K562 (cell line): ENCODE data around the gene TIGIT. TPM values are rescaled to one million over a fixed set of nuclear protein-coding genes. Genes with fewer than 3 reads are reported as not detected.

Experiments
- ATAC-seq: fragments of 200-7000 bp; cut with Tn5 transposase; 3 replicates; pipeline ENCODE4 v1.9.1; 2020; ENCODE audit warnings: moderate library complexity
- BruUV-seq: library from RNA; stranded (reverse); fragments of 400-500 nt; replicated peaks from 2 replicates; lab custom pipeline; 2021; lab: Mats Ljungman, UMichigan
- CTCF ChIA-PET: fragments of 300-600 bp; formaldehyde crosslinking; extraction: SDS; loops from one replicate; lab custom pipeline; 2021; ENCODE audit warnings: low intra/inter-chr PET ratio; lab: Yijun Ruan, JAX
- POLR2A ChIA-PET: fragments of 300-600, 350-650 bp; sonication (Branson Sonifier 250); formaldehyde crosslinking; extraction: SDS; loops from one replicate; lab custom pipeline; 2021; ENCODE audit warnings: antibody characterized with exemption, inconsistent platforms; lab: Yijun Ruan, JAX
- DNase-seq, 4 experiments: peaks; one replicate each; pipeline versions ENCODE4 v3.0.0 to v3.0.0-alpha.2; 2011 to 2018; ENCODE audit warnings: low spot score in 3 of 4, mixed read lengths in 3 of 4; ENCODE audit errors: extremely low read depth in 1 of 4
- FAIRE-seq: peaks from 2 replicates; lab custom pipeline; 2011; peaks lifted over from hg19 to GRCh38; lab: Jason Lieb, UNC
- H2AFZ ChIP-seq: 2 replicates; pipeline ENCODE4 v1.6.0; 2011; ENCODE audit warnings: low read depth, low read length, control low read depth, inconsistent platforms
- H3K27ac ChIP-seq: fragments of 200-600 bp; 3 replicates; pipeline ENCODE4 v1.8.0; 2011; ENCODE audit warnings: low read depth, mild to moderate bottlenecking, control low read depth, inconsistent platforms, low read length, moderate library complexity, mixed read lengths; ENCODE audit errors: extremely low read depth
- H3K27me3 ChIP-seq, 2 experiments: fragments of 300-600 bp in 1 of 2; 2 replicates in 1 of 2; 3 replicates in 1 of 2; pipeline versions ENCODE4 v1.6.0 to v1.8.0; 2011; ENCODE audit warnings: inconsistent platforms in 2 of 2, low read length in 2 of 2, mild to moderate bottlenecking in 1 of 2, mixed read lengths in 1 of 2, moderate library complexity in 1 of 2; ENCODE audit not compliant: control insufficient read depth in 2 of 2, insufficient read depth in 2 of 2
- H3K36me3 ChIP-seq: fragments of 300-600 bp; 3 replicates; pipeline ENCODE4 v1.8.0; 2011; ENCODE audit warnings: mild to moderate bottlenecking, low read length, inconsistent platforms; ENCODE audit not compliant: control insufficient read depth, insufficient read depth
- H3K4me1 ChIP-seq, 2 experiments: fragments of 200-600 bp in 1 of 2; replicated peaks in 1 of 2; 2 replicates in 1 of 2; 3 replicates in 1 of 2; pipeline versions ENCODE4 v1.5.1 to v1.8.0; 2011; ENCODE audit warnings: inconsistent platforms in 2 of 2, low read length in 2 of 2, mild to moderate bottlenecking in 1 of 2, mixed read lengths in 1 of 2, moderate library complexity in 1 of 2; ENCODE audit not compliant: control insufficient read depth in 2 of 2, insufficient read depth in 2 of 2
- H3K4me2 ChIP-seq: 2 replicates; pipeline ENCODE4 v1.6.1; 2011; ENCODE audit warnings: low read length, control low read depth, inconsistent platforms, mixed read lengths; ENCODE audit not compliant: insufficient read depth
- H3K4me3 ChIP-seq: fragments of 200-600 bp; sonication (generic), shearing (Covaris generic); 2 replicates; pipeline ENCODE4 v1.5.1; 2016; ENCODE audit warnings: control low read depth, inconsistent platforms
- H3K79me2 ChIP-seq: fragments of 200-600 bp; 3 replicates; pipeline ENCODE4 v1.8.0; 2011; ENCODE audit warnings: low read length, inconsistent platforms; ENCODE audit not compliant: control insufficient read depth, insufficient read depth
- H3K9ac ChIP-seq, 2 experiments: 2 replicates each; pipeline versions ENCODE4 v1.6.0 to v1.6.1; 2011; ENCODE audit warnings: low read depth in 2 of 2, low read length in 2 of 2, control low read depth in 1 of 2, inconsistent platforms in 1 of 2, mild to moderate bottlenecking in 1 of 2, mixed read lengths in 1 of 2; ENCODE audit not compliant: insufficient read depth in 1 of 2
- H3K9me1 ChIP-seq: one replicate; pipeline ENCODE4 v1.6.0; 2011; ENCODE audit warnings: inconsistent platforms, mild to moderate bottlenecking, low read length, moderate library complexity; ENCODE audit not compliant: control insufficient read depth, insufficient read depth
- H3K9me3 ChIP-seq: replicated peaks from 2 replicates; pipeline ENCODE4 v1.5.1; 2011; ENCODE audit warnings: low read depth, low read length, inconsistent platforms; ENCODE audit not compliant: control insufficient read depth, insufficient read depth
- H4K20me1 ChIP-seq: replicated peaks from 2 replicates; pipeline ENCODE4 v1.6.1; 2011; ENCODE audit warnings: low read length, inconsistent platforms, mixed read lengths; ENCODE audit not compliant: control insufficient read depth, insufficient read depth
- BRD4 ChIP-seq: fragments of 200-600 bp; sonication (generic); IDR thresholded peaks from 2 replicates; pipeline ENCODE4 v1.6.1; 2017; ENCODE audit warnings: inconsistent platforms
- CBX5 ChIP-seq: IDR thresholded peaks from 2 replicates; pipeline ENCODE4 v1.6.1; 2014; ENCODE audit warnings: low read depth, borderline replicate concordance
- CGGBP1 ChIP-seq: fragments of 250-450 bp; sonication (Bioruptor Pico); IDR thresholded peaks from 2 replicates; pipeline ENCODE4 v1.9.0; 2021; ENCODE audit warnings: mild to moderate bottlenecking
- CHD2 ChIP-seq: IDR thresholded peaks from 2 replicates; pipeline ENCODE4 v1.6.1; 2011; ENCODE audit warnings: low read depth, low read length
- E2F6 ChIP-seq, 2 experiments: IDR thresholded peaks; 2 replicates each; pipeline ENCODE4 v1.6.1; 2011; ENCODE audit warnings: borderline replicate concordance in 1 of 2, control low read depth in 1 of 2, low read depth in 1 of 2, low read length in 1 of 2, mild to moderate bottlenecking in 1 of 2, mixed read lengths in 1 of 2, moderate library complexity in 1 of 2; ENCODE audit not compliant: insufficient read depth in 1 of 2, insufficient read length in 1 of 2, poor library complexity in 1 of 2, severe bottlenecking in 1 of 2; ENCODE audit errors: extremely low read depth in 1 of 2
- GATAD2A ChIP-seq: fragments of 450-650 bp; IDR thresholded peaks from 2 replicates; pipeline ENCODE4 v1.6.1; 2017
- NCOA6 ChIP-seq: fragments of 450-650 bp; IDR thresholded peaks from 2 replicates; pipeline ENCODE4 v1.6.1; 2017; ENCODE audit warnings: mild to moderate bottlenecking
- POLR2AphosphoS2 ChIP-seq: IDR thresholded peaks from 2 replicates; pipeline ENCODE4 v1.6.1; 2012; ENCODE audit warnings: low read length, improper control_type of control experiment
- PTTG1 ChIP-seq: fragments of 450-650 bp; IDR thresholded peaks from 2 replicates; pipeline ENCODE4 v1.6.1; 2016; ENCODE audit warnings: low read depth, mild to moderate bottlenecking, missing genetic modification characterization, missing compliant biosample characterization
- TSC22D4 ChIP-seq: fragments of 450-650 bp; IDR thresholded peaks from 2 replicates; pipeline ENCODE4 v1.6.1; 2016; ENCODE audit warnings: missing genetic modification characterization, missing biosample characterization, control low read depth
- U2AF1 ChIP-seq: fragments of 200-400 bp; formaldehyde crosslinking; optimal IDR thresholded peaks from 2 replicates; pipeline ENCODE3; 2017; ENCODE audit warnings: mild to moderate bottlenecking, low read depth, low read length, moderate library complexity
- ZZZ3 ChIP-seq: fragments of 450-650 bp; IDR thresholded peaks from 2 replicates; pipeline ENCODE4 v1.6.1; 2016; ENCODE audit warnings: antibody characterized with exemption, mild to moderate bottlenecking, moderate library complexity
- WGBS: fragments of 100-300 bp; shearing (Covaris generic); methylation state at CpG from one replicate; pipeline ENCODE4 v1.1.6; 2016; ENCODE audit warnings: low coverage, mixed read lengths; ENCODE audit not compliant: insufficient coverage; ENCODE audit errors: missing lambda C conversion rate; 5-methylcytosine and 5-hydroxymethylcytosine counted together
- in situ Hi-C: fragments of 300-500 bp; cut with MboI; formaldehyde crosslinking; loops from 4 replicates; pipeline ENCODE4 v1.15.0; 2018; ENCODE audit warnings: inconsistent platforms, mixed read lengths
- intact Hi-C: fragments of 100-400 bp; cut with micrococcal nuclease; formaldehyde crosslinking; loops from 2 replicates; pipeline ENCODE4 v1.14.2; 2022
- polyA plus RNA-seq, 8 experiments: library from polyadenylated mRNA; depleted of rRNA in 4 of 8; stranded (reverse) in 5 of 8; unstranded in 3 of 8; fragments of >200 nt; fragmentation: Nextera tagmentation in 2 of 8; fragmentation: Illumina TruSeq in 1 of 8; extraction: Ambion mirVana in 2 of 8; extraction: Trizol in 1 of 8; gene quantifications; 2 replicates each; pipeline versions ENCODE4 v1.2.1 to v1.2.3, GENCODE V29; 2011 to 2014; ENCODE audit warnings: inconsistent platforms in 1 of 8, missing spikeins in 1 of 8
- total RNA-seq, 7 experiments: library from RNA; depleted of rRNA in 6 of 7; stranded (reverse); fragments of >200 nt in 6 of 7; fragmentation: Illumina TruSeq in 2 of 7; extraction: Trizol in 2 of 7; gene quantifications; 2 replicates each; pipeline versions ENCODE4 v1.2.1 to v1.2.3, GENCODE V29; 2011 to 2021; ENCODE audit warnings: low replicate concordance in 1 of 7
- TF ChIP-seq, protein P1 (sequence below): fragments of 250-450 bp; sonication (Bioruptor Pico); IDR thresholded peaks from 2 replicates; pipeline ENCODE4 v1.4.0; 2020; ENCODE audit warnings: borderline replicate concordance

TIGIT gene
- total and polyA plus RNA-seq, 9 of the 15 experiments (the other 6 are each of a cell fraction or from before 2014, with no cell fraction given): 0.11 TPM; not detected in 8

- Histone ChIP-seq H3K4me1 (no peaks in the 10 kb centered on the region), H3K79me2 (no peaks in the 10 kb centered on the region), H3K9me3 (no peaks in the 10 kb centered on the region), H3K36me3 (no peaks in the 10 kb centered on the region), H3K9ac (no peak overlapping the region), H3K4me3 (no peak overlapping the region), H3K27me3 (no peaks in the 10 kb centered on the region), H4K20me1 (no peaks in the 10 kb centered on the region), H3K9me1 (no peaks in the 10 kb centered on the region), H2AFZ (no peak overlapping the region), H3K27ac (no peak overlapping the region), H3K4me2 (no peak overlapping the region)
- whole genome bisulfite sequencing: 0% methylated on average over 3 of the region's 5 CpGs
- ChIA-PET CTCF (interaction anchor here (0.6 kb wide), 1 partner anchor 13 kb away, joined by 3 read pairs; no protein-coding TSS in a partner anchor), POLR2A (no interaction called here)
- DNase-seq (no peak), FAIRE-seq (no peak), ATAC-seq (no peak)
- TF ChIP-seq NCOA6 (no peak), ZZZ3 (no peak), TSC22D4 (tag) (no peak), U2AF1 (no peak), POLR2AphosphoS2 (no peak)
- in situ Hi-C loops (no loop called here), intact Hi-C loops (no loop called here)
- BruUV-seq: no TSS peak
These were observed 15.0 kb downstream of the TIGIT start for GRCh38 chr3:114308830-114309229.

GRCh38 chr3:114310695-114311094, 16.9 kb downstream of the TIGIT start:
- intact Hi-C loops: no loop called here
- ATAC-seq (no peak), DNase-seq (no peak), FAIRE-seq (no peak)
- no peak overlapping the region for H3K4me3 ChIP-seq
- H3K9ac ChIP-seq: no peak overlapping the region
- no peaks in the 10 kb centered on the region for H3K9me3 ChIP-seq
- H3K4me2 ChIP-seq: no peak overlapping the region
- H3K9me1 ChIP-seq: no peaks in the 10 kb centered on the region
- no peaks in the 10 kb centered on the region for H3K79me2 ChIP-seq
- WGBS: 0% methylated on average over 2 of the region's 2 CpGs
- CTCF ChIA-PET: no interaction called here
- no peaks in the 10 kb centered on the region for H4K20me1 ChIP-seq
- H3K27me3 ChIP-seq: no peaks in the 10 kb centered on the region
- H3K4me1 ChIP-seq: no peaks in the 10 kb centered on the region
- BruUV-seq: no TSS peak
- no peaks in the 10 kb centered on the region for H3K36me3 ChIP-seq
- TF ChIP-seq, protein P1, sequence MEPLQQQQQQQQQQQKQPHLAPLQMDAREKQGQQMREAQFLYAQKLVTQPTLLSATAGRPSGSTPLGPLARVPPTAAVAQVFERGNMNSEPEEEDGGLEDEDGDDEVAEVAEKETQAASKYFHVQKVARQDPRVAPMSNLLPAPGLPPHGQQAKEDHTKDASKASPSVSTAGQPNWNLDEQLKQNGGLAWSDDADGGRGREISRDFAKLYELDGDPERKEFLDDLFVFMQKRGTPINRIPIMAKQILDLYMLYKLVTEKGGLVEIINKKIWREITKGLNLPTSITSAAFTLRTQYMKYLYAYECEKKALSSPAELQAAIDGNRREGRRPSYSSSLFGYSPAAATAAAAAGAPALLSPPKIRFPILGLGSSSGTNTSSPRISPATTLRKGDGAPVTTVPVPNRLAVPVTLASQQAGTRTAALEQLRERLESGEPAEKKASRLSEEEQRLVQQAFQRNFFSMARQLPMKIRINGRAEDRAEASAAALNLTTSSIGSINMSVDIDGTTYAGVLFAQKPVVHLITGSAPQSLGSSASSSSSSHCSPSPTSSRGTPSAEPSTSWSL: no peak
- TF ChIP-seq CBX5 (no peak), E2F6 (IDR thresholded peaks at IDR 0.05; ENCODE audit: borderline replicate concordance in 1 of 2, extremely low read depth in 1 of 2, insufficient read depth in 1 of 2, insufficient read length in 1 of 2, low read depth in 1 of 2, low read length in 1 of 2, poor library complexity in 1 of 2, severe bottlenecking in 1 of 2) (no peak), BRD4 (no peak), CGGBP1 (CRISPR knock-in tag) (no peak), CHD2 (no peak), PTTG1 (tag) (no peak), GATAD2A (no peak)
- POLR2A ChIA-PET: interaction anchor here (0.8 kb wide), 1 partner anchor 17 kb away, joined by 3 read pairs; the partner anchor contains the start of gene TIGIT
- in situ Hi-C loops: no loop called here
- H3K27ac ChIP-seq: no peak overlapping the region
- no peak overlapping the region for H2AFZ ChIP-seq
